HG02885 (cell line): ENCODE data around the gene NR2F6.

Experiments used
- ATAC-seq: cut with Tn5 transposase; IDR thresholded peaks from one replicate; pipeline ENCODE4 v1.9.1; 2021; ENCODE audit warnings: mild to moderate bottlenecking; ENCODE audit not compliant: unreplicated experiment, poor library complexity

Gene NR2F6

GRCh38 chr19:17266026-17266425 is 20.3 kb upstream of the NR2F6 start:
- ATAC-seq: no peak

GRCh38 chr19:17264641-17264979 is 18.9 kb upstream of the NR2F6 start, which contains the start of gene USHBP1:
TSS of gene USHBP1 (minus strand) at chr19:17264745. CDS start at chr19:17264299, 446 bp downstream.
- ATAC-seq: no peak

- no peak for ATAC-seq
These were observed 18.3 kb upstream of the NR2F6 start for GRCh38 chr19:17263712-17264640.

- ATAC-seq: no peak
These were observed 16.8 kb upstream of the NR2F6 start for GRCh38 chr19:17262557-17262956.

GRCh38 chr19:17260842-17261325 is 15.2 kb upstream of the NR2F6 start:
- ATAC-seq: peak; percentile 75

GRCh38 chr19:17259934-17260333 is 14.2 kb upstream of the NR2F6 start:
- ATAC-seq: no peak

GRCh38 chr19:17259118-17259780 is 13.5 kb upstream of the NR2F6 start:
- ATAC-seq: no peak

GRCh38 chr19:17256130-17256529 is 10.4 kb upstream of the NR2F6 start:
- ATAC-seq: no peak

- ATAC-seq: no peak
These were observed 9.5 kb upstream of the NR2F6 start for GRCh38 chr19:17255150-17255621.

- no peak for ATAC-seq
These were observed 8.9 kb upstream of the NR2F6 start for GRCh38 chr19:17254636-17255035.

- ATAC-seq: no peak
These were observed 4.3 kb upstream of the NR2F6 start for GRCh38 chr19:17249887-17250548.

- ATAC-seq: no peak
These were observed 2.5 kb upstream of the NR2F6 start for GRCh38 chr19:17248011-17248776.

GRCh38 chr19:17246681-17247425 is 1.1 kb upstream of the NR2F6 start:
- no peak for ATAC-seq

- peak; percentile 22 for ATAC-seq
These were observed 843 bp downstream of the NR2F6 start for GRCh38 chr19:17244618-17245534.

GRCh38 chr19:17243830-17244617 is 1.7 kb downstream of the NR2F6 start:
- no peak for ATAC-seq

- no peak for ATAC-seq
These were observed 2.4 kb downstream of the NR2F6 start for GRCh38 chr19:17243211-17243829.
